ENCODE data around the gene HSF2BP.
"Not testable (repeated sequence)": the region's sequence is repeated elsewhere in the genome, so short reads cannot be mapped to it uniquely, and the experiment has no call there.

Gene HSF2BP

DNA sequence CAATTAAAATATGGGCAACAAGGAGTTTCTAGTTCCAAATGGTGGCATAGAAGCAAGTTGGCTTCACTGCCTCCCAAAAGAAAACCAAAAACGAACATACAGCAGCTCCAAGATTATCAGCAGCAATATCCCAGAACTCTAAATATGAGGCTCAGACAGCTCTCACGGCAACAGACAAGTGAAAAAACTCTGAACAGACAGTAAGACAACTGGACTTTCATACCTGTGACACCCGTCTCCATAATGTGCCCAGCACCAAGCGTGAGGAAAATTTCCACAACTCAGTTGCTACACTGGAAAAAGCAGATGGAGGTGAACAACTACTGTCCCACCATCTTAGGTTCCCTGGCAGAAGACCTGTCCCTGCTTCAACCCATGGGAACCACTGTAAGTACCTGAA lies 39.9 kb downstream of the HSF2BP start:
- no peak for DNase-seq (ENCODE audit: low read depth)

DNA sequence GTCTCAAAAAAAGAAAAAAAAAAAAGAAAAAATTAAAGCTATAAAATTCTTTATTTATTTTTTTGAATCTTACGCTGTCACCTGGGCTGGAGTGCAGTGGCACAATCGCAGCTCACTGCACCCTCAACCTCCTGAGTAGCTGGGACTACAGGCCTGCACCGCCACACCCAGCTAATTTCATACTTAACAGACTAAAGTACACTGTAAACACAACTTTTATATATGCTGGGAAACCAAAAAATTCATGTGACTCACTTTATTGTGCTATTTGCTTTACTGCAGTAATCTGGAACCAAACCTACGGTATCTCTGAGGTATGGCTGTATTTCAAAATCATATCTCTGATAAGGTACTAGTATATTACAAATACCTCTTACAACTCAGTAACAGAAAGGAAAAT lies 40.3 kb downstream of the HSF2BP start:
- no peak for DNase-seq (ENCODE audit: low read depth)

DNA sequence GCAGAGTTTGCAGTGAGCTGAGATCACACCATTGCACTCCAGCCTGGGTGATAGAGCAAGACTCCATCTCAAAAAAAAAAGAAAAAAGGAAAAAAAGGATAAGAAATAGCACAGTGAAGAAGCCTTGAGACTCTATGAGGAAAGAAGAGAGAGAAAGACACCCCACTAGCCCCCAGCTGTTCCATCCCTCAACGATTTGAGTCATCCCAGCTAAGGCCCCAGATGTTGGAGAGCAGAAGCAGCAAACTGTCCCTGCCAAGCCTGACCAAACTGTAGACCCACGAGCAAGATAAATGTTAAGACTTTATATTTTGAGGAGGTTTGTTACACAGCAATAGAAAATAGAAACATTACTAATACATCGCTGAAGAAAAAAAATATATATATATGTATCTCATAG lies 42.4 kb downstream of the HSF2BP start:
- DNase-seq (ENCODE audit: low read depth) = not testable (repeated sequence)

DNA sequence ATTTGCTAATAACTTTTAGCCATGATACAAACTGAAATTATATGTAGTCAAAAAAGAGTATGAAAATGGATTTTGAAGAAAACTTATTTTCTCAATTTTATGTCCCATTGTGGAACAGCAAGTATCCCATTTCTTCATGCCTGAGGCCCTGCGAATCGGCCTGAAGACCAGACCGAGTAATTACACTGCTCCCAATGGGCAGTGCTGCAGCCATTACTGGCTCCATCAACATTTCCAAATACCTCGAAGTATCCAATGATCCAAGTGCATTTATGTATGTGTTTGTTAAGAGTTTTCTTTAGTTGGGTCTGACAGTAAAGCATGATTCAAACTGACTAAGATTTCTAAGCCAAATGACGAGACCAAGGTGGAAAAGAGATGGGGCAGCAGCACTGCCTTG lies 44.4 kb downstream of the HSF2BP start:
- DNase-seq (ENCODE audit: low read depth) = no peak

DNA sequence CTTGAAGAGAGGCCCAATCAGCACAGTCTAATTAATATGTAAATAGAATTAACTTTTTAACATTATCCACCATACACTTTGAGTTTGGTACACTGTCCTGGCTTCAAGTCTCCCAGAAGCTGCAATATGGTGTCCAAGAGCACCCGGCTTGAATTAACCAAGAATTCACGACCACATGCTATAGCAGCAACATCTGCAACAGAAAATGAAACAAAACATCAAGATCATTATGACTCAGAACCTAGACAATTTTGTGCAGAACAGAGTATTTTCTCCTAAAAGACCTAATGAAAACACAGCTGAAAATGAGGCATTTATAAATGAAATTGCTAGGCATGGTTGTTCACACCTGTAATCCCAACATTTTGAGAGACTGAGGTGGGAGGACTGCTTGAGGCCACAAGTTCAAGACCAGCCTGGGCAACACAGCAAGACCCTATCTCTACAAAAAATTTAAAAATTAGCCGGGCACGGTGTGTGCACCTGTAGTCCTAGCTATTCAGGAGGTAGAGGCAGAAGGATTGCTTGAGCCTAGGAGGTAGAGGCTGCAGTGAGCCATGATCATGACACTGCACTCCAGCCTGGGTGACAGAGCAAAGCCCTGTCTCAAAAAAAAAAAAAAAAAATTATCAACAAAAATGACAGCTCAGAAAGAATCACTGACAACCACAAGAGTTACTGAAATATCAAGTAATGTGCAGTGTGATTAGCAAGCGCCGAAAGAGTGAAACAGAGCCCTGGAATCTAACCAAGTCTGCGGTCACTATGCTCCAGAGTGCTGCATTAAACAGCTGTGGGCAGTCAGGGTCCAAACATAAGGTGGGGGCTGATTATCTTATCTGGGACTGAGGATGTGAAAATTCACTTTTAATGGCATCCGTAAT lies 45.3 kb downstream of the HSF2BP start:
- DNase-seq (ENCODE audit: low read depth) = no peak

DNA sequence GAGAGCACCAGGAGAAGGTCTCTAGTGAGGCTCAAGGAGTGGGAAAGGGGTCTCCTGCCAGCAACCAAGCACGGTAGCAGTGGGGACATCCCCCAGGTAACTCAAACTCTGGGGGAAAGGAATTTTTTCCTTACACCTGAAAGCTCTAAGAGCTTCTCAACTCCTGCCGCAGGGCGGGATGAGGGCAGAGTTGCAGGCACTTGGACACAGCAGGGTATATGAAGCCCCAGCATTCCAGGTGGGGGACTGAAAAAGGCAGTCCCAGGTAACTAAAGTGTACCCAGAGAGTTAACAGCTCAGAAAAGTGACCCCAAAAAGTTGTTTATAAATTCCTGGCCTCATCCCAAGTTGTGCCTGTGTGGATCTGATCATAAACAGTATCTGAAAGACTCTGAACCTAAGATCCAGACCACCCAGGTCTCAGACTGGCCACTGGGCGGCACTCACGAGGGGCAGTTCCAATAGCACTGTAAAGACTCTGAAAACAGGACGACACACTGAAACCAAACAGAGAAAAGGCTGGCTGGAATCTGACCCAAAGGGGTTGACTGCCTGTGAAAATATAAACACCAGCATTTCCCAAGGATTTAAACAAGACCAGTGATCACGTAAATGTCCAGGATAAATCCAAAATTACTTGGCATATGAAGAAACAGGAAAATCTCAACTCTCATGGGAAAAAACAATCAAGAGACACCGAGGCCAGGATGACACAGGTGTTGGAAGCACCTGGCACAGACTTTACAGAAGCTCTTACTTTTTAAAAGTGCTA lies 47.5 kb downstream of the HSF2BP start:
- no peak for DNase-seq (ENCODE audit: low read depth)

DNA sequence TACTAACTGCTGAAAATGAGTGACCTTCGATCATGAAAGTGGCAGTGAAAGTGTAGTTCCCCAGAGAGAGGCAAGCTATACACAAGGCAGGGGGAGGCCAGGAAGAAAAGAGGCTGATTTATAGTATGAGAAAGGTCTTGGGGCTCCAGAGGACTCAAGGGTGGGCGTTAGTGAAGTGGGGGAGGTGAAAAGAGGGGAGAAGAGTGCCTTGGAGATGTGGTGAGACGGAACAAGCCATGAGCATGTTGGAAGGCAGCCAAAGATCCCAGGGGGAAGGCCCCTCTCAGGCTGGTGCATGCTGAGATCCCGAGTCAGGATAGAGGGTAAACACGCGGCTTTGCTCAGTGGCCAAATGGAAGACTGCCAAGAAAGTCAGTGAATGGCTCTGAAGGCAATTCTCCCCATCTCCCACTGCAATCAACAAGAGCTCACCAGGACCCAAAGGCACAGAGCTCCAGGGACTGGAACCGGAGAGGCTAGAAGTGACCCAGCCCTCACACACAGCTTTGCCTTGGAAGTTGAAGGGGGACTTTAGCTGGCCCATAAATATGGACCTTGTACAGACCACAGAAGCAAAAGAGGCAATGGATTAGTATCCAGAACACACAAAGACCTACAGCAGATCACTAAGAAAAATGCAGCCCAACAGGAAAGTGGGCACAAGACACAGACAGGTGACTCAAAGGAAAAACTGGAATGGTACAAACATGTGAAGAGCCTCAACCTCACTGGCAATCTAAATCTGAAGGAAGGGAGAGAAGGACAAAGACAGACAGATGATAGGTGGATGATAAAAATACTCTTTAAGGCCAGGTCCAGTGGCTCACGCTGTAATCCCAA lies 49.6 kb downstream of the HSF2BP start:
- DNase-seq (ENCODE audit: low read depth) = no peak

DNA sequence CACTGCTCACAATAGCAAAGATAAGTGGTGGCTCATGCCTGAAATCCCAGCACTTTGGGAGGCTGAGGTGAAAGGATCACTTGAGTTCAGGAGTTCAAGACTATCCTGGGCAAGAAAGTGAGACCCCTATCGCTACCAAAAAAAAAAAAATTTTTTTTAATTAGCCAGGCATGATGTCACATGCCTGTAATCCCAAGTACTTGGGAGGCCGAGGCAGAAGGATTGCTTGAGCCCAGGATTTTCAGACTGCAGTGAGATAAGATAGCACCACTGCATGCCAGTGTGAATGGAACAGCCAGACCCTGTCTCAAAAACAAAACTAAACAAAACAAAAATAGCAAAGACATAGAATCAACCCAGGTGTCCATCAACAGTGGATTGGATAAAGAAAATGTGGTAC lies 50.6 kb downstream of the HSF2BP start:
- DNase-seq (ENCODE audit: low read depth) = no peak

DNA sequence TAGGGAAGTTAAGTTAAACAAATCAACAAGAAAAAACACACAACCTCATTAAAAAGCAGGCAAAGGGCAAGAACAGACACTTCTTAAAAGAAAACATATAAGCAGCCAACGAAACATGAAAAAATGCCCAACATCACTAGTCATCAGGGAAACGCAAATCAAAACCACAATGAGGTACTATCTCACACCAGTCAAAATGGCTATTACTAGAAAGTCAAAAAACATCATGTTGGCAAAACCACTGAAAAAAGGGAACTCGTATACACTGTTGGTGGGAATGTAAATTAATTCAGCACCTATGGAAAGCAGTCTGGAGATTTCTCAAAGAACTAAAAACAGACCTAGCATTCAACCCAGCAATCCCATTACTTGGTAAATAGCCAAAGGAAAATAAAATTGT lies 51.1 kb downstream of the HSF2BP start:
- DNase-seq (ENCODE audit: low read depth) = no peak

DNA sequence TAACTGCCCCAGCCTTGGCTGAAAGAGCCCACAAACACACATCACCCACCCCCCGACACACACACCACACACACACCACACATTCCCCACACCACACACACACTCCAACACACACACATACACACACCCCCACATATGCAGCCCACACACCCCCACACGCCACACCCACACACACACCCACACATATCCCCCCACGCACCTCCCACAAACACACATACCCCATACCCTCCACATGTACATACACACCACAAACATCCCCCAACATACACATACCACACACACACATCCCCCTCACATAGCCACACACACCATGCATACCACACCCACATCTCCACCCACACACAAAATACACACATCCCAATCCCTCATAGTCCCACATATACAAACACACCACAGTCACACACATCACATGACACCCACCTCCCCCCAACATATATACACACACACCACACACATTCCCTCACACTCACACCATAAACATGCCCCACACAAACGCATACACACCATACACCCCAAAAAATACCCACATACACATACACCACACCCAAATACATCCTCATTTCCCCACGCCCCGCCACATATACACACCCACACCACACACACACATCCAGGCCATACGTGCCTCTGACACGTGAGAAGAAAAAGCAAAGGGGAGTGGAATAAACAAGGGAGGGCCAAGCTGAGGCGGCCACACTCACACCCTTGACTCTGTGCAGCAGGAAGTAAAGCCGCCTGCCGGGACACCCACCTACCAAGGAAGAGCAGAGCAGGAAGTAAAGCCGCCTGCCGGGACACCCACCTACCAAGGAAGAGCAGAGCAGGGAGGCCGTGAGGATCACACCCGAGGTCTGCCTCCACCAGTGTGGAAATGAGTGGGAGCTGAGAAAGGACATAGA lies 53.7 kb downstream of the HSF2BP start:
- DNase-seq (ENCODE audit: low read depth) = no peak

DNA sequence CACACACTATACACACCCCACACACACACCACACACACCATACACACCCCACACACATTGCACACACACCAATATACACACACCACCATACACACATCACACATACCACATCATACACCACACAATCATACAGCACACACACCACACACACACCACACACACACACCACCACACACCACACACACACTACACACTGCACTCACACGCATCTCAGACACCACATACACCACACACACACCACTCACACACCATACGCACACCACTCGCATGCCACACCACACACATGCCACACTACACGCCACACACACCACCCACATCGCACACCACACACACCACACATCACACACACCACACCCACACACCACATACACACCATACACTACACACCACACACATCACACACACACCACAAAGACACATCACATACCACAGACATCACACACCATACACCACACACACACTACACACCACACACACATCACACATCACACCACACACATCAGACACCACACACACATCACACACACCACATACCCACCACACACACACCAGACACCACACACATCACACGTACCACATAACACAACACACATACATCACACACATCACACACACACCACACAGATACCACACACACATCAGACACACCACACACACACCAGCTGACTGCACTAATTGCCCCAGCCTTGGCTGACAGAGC lies 54.6 kb downstream of the HSF2BP start:
- no peak for DNase-seq (ENCODE audit: low read depth)

DNA sequence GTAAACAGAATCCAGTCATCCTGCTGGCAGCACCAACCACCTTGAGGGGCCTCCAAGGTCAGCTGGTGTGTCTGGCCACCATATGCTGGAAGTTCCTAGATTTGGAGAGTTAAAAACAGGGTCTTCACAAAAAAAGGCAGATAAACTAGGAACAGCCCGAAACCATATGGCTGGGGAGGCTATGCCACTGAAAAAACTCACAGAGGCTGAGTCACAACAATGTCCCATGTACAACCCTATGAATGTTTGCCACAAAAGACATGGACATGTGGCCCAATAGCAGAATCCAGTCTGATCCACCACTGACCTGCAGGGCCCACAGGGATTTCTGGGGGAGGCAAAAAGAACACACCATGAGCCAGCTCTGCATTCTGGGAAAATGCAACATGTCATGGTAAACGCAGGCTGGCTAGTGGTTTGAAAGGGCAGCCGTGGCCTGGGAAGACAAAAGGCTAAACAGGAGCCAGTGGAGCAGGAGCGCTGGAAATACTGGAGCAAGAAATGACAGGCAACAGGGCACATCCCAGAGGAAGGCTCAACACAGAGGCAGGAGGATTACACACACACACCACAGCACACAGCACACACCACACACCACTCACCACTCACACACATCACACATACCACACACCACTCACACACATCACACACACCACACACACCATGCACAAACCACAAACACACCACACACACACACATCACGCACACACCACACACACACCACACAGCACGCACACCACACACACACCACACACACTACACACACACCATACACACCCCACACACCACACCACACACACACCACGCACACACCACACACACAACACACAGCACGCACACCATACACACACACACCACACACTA lies 55.4 kb downstream of the HSF2BP start:
- no peak for DNase-seq (ENCODE audit: low read depth)

DNA sequence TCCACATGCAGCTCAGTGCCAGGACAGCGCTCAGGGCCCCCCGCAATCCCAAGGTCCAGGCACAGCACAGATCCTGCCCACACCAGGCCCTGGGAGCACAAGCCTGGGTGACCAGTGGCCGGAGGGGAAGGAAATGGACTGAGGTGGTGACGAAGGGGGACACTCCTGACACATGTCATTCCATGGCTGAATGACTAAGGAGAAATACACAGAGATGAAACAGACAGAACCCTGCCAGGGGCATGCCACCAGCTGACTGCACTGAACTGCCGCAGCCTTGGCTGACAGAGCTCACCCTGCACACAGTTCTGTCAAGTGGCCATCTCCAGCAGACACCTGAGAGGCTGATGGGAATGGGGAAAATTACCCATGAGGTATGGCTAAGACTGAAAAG lies 56.1 kb downstream of the HSF2BP start:
- no peak for DNase-seq (ENCODE audit: low read depth)

DNA sequence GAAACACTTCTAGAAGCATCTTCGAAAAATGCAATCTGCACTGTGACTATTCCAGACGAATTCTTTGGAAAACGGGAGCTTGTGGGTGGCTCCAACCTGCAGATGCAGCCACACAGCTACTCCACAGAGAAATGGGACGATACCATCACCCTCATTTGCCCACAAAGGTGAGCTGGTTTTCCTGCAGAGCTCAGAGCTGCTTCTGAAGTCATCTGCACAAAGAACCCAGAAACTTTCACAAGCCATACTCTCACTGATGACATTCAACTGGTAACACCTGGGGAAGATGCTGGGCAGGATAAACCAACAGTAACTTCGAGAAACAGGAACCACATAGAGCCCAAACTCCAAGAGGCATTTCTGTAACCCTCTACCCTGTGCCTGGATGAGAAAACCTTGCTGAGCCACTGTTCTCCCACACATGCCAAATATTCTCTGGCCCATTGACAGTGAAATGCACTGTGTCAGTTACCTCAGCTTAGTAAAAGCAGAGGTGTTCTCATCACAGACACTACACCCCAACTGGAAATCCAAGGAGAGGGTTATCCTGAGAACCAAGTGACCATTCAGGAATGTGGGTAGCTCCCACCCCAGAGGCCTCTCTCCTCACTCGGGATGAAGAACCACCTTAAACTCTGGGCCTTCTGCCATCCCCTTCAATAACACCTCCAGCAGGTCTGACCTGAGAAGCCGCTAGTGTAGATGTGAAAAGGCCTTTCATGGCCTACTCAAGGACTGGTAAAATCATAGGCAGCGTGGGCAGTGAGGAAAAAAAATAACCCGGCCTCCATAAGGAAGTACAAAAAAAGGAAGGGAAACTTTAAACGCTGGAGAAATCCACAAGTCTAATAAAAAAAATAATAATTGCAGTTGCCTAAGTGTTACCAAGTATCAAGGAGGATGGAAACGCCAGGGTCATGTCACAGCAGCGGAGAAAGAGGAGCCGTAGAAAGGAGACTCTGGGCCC lies 56.7 kb downstream of the HSF2BP start:
- DNase-seq (ENCODE audit: low read depth) = no peak

DNA sequence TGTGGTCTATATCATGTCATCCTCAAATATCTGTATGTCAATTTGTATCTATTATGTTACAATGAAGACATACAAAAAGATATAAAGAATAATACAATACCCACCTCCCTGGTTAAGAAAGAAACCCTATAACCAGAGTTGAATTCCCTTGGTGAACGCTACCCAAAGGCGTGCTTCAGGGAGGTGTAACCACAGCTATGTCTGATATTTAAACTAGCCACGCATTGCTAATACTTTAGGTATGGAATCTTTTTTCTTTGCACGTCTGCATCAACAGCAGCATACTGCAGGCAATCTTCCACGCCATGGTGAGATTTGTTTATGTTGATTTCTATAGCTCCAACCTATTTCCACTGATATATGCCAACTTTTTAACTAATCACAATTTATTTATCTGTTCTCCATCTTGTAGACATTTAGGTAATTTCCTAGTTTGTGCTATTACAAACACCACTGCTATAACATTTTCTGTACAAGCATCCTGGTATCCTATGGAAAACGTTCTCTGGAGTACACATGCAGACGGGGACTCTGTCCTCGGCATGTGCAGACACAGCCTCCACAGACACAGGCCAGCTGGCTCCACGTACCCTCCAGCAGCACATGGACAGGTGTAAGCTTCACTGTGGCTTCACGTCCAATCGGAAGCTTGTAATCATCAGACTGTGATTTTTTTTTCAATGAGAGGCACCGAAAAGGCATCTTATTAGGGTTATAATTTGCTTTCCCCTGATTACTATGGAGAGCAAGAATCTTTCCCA lies 58.5 kb downstream of the HSF2BP start:
- DNase-seq (ENCODE audit: low read depth) = no peak

DNA sequence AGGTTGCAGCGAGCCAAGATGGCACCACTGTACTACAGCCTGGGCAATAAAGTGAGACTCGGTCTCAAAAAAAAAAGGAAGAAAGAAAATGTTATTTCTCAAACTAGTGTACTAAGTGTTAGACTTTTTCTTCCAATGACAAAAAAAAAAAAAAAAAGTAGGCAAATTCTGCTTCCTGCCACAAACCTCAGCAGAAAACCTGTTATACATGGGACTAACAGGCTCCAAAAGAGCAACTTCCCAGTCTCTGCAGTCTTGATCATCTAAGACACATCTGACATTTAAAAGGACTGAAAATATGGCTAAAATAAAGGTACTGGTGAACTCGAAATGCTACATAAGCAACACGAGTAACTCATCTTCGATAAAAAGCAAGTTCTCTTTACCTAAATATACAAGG lies 59.6 kb downstream of the HSF2BP start:
- DNase-seq (ENCODE audit: low read depth) = no peak

DNA sequence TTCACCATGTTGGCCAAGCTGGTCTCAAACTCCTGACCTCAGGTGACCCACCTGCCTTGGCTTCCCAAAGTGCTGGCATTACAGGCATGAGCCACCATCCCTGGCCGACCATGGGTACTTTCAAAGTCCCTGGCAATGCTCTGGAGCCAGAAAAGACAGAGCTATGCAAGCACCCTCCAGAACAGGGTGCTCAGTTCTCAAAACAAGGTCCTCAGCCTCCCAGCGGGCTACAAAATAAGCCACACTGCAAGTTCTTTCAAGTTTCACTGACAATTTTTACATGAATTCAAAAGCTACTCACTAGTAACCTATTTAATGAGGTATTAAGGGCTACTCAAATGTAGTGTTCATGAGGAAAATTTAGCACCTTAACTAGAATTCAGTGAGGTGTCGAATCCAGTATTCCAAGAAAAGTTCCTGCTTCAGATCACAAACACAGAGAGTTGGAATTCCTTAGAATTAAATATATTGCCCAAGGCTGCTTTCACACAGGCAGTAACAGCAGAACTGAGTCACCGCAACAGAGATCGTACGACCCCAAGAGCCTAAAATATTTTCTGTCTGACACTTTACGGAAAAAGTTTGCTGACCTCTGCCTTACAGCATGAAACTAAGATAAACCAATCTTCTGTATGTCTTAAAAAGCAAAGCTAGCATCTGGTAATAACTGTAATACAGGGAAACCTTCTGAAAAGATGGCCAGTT lies 60.7 kb downstream of the HSF2BP start:
- DNase-seq (ENCODE audit: low read depth) = no peak
